Measurements from ENCODE around the gene TREML4.

TREML4 gene

DNA sequence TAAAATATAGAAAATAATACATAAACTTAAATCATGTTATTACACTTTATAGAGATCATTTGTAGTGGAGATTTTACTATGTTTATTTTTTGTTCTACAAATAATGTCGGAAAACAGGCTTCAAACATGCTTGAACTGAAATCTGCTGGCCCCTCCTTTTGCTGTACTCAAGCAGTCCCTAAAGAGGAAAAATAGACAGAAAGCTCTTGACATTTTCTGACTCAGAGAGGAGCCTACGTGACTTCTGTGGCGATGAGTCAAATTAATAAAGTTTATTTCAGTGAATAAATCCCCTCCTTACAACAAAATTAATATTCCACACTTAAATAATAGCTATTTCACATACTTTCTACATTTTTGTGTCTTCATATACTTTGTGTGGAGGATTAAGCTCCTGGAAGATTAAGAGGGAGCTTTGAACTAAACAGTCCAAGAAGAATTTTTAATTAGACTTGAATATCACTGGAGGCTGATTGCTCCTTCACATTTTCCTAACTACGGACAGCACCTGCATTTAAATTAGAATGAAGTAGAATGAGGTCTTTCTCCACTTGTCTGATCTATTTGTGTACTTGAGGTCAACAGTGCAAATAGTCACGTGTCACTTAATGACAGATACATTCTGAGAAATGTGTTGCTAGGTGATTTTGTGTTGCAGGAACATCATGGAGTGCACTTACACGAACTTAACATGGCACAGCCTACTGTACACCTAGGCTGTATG, 60.0 kb downstream of the TREML4 start:
- peak; percentile 49 for DNase-seq

All from NCI-H69 (cell line).